ENCODE measurements around the gene AXIN1. TPM values are rescaled to one million over a fixed set of nuclear protein-coding genes. Genes with fewer than 3 reads are reported as not detected.

The AXIN1 gene
- total RNA-seq, 2 donors from 2014 or later: 31.2 to 35.2 TPM

DNA sequence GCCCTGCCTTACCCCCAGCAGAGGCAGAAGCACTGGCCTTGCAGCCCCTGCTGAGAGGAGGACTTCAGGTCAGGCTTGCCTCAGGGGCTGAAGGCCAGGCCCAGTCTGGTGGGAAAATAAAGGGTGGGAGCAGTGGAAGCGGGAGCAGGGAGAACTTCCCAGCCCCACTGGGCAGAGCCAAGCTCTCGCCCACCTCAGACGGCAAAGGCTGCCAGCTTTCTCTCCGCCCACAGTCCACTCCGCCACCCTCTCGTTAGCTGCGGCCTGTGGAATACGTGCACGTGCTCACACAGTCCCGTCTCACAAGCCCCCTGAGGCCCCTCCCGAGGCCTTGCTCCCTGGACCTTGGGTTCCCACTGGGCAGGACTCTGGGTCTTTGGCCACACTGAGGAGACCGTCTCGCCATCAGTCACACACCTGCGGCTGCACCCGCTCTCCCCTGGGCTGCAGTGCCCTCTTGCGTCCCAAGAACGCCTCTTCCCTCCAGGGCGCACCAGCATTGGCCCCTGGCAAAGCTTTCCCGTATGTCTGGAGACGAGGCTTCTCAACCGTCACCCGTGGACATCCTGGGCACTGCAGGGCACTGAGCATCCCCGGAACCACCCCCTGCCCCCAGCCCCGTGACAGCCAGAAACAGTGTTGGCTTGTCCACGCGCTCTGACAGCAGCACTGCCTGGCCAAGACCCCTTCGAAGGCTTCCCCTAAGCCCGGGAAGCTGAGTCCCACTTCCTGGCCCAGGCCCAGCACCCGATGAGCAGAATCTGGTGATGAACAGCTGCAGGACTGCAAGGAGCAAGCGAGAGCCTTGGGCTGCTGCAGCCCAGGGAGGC, 9.6 kb upstream of the AXIN1 start:
- intact Hi-C loops (cut with DNase I): loop anchor here (5.0 kb wide), 1 partner anchor 255 kb away; no protein-coding TSS in a partner anchor
- Histone ChIP-seq H3K9me3 (no peaks in the 10 kb centered on the region), H3K4me1 (replicated peaks) (no peaks in the 10 kb centered on the region), H3K27ac (no peak overlapping the region), H3K4me3 (no peak overlapping the region), H3K36me3 (no peaks in the 10 kb centered on the region), H3K27me3 (replicated peaks; ENCODE audit: insufficient read depth) (no peaks in the 10 kb centered on the region)
- TF ChIP-seq POLR2AphosphoS5 (IDR thresholded peaks at IDR 0.05) (peak; percentile 33), POLR2A (IDR thresholded peaks at IDR 0.05) (no peak)
- TF ChIP-seq, protein P1, sequence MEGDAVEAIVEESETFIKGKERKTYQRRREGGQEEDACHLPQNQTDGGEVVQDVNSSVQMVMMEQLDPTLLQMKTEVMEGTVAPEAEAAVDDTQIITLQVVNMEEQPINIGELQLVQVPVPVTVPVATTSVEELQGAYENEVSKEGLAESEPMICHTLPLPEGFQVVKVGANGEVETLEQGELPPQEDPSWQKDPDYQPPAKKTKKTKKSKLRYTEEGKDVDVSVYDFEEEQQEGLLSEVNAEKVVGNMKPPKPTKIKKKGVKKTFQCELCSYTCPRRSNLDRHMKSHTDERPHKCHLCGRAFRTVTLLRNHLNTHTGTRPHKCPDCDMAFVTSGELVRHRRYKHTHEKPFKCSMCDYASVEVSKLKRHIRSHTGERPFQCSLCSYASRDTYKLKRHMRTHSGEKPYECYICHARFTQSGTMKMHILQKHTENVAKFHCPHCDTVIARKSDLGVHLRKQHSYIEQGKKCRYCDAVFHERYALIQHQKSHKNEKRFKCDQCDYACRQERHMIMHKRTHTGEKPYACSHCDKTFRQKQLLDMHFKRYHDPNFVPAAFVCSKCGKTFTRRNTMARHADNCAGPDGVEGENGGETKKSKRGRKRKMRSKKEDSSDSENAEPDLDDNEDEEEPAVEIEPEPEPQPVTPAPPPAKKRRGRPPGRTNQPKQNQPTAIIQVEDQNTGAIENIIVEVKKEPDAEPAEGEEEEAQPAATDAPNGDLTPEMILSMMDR (IDR thresholded peaks at IDR 0.05): peak; percentile 51 to 91 (median 78)
- WGBS: 21% methylated on average over 30 of the region's 30 CpGs
- peak; percentile 80 for DNase-seq (ENCODE audit: low spot score)

- no peak overlapping the region for H3K4me3 ChIP-seq
- intact Hi-C loops (cut with DNase I): loop anchor here (5.0 kb wide), 1 partner anchor 254 kb away; no protein-coding TSS in a partner anchor
- H3K27ac ChIP-seq: no peak overlapping the region
- no peaks in the 10 kb centered on the region for H3K4me1 ChIP-seq (replicated peaks)
- no peak for TF ChIP-seq POLR2AphosphoS5 (IDR thresholded peaks at IDR 0.05)
- TF ChIP-seq, protein P1 (IDR thresholded peaks at IDR 0.05): no peak
- no peak for TF ChIP-seq POLR2A (IDR thresholded peaks at IDR 0.05)
- no peaks in the 10 kb centered on the region for H3K27me3 ChIP-seq (replicated peaks; ENCODE audit: insufficient read depth)
- 84% methylated on average over 27 of the region's 30 CpGs for WGBS
- no peak for DNase-seq (ENCODE audit: low spot score)
- H3K9me3 ChIP-seq: no peaks in the 10 kb centered on the region
- H3K36me3 ChIP-seq: no peaks in the 10 kb centered on the region
Measured at GRCh38 chr16:361341-361871, 8.9 kb upstream of the AXIN1 start.

DNA sequence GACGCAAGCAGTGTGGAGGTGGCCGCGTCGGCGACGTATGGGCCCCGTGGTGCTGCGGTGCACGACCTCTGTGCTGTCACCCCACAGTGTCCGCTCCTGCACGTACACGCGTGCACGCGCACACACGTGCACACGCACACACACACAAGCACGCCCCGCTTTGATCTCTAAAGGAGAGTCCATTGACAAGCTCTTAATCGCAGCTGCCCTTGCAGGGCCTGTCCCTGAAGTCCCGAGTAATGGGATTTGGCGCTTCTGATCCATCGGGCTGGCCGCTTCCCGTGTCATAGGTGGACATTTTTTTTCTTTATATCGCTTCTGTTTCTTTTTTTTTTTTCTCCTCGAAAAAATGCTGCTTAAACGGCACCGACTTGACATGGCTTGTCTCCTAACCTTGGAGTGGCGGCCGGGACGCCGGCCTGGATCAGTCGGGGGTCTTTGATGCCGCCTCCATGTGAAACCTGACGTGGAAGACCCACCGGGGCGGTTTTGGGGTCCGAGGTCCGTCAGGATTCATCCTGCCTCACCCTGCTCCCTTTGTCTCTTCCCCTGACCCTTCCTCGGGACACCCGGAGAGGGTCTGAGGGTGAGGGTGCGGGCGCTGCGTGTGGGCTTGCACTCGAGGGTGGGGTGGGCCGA, 8.3 kb upstream of the AXIN1 start:
- no peak for TF ChIP-seq POLR2AphosphoS5 (IDR thresholded peaks at IDR 0.05)
- TF ChIP-seq, protein P1 (IDR thresholded peaks at IDR 0.05): no peak
- TF ChIP-seq POLR2A (IDR thresholded peaks at IDR 0.05): no peak
- Histone ChIP-seq H3K27ac (no peak overlapping the region), H3K4me1 (replicated peaks) (no peaks in the 10 kb centered on the region), H3K27me3 (replicated peaks; ENCODE audit: insufficient read depth) (no peaks in the 10 kb centered on the region), H3K4me3 (no peak overlapping the region), H3K36me3 (no peaks in the 10 kb centered on the region), H3K9me3 (no peaks in the 10 kb centered on the region)
- no peak for DNase-seq (ENCODE audit: low spot score)
- intact Hi-C loops (cut with DNase I): loop anchor here (5.0 kb wide), 1 partner anchor 254 kb away; no protein-coding TSS in a partner anchor
- 88% methylated on average over 47 of the region's 47 CpGs for WGBS

- no peak overlapping the region for H3K4me3 ChIP-seq
- H3K36me3 ChIP-seq: no peaks in the 10 kb centered on the region
- H3K27ac ChIP-seq: no peak overlapping the region
- no peaks in the 10 kb centered on the region for H3K27me3 ChIP-seq (replicated peaks; ENCODE audit: insufficient read depth)
- no peak for TF ChIP-seq POLR2AphosphoS5 (IDR thresholded peaks at IDR 0.05)
- intact Hi-C loops (cut with DNase I): loop anchor here (5.0 kb wide), 1 partner anchor 253 kb away; no protein-coding TSS in a partner anchor
- WGBS: 87% methylated on average over 47 of the region's 47 CpGs
- no peaks in the 10 kb centered on the region for H3K9me3 ChIP-seq
- H3K4me1 ChIP-seq (replicated peaks): no peaks in the 10 kb centered on the region
- DNase-seq (ENCODE audit: low spot score): no peak
Measured at GRCh38 chr16:359871-360697, 7.6 kb upstream of the AXIN1 start.

Data from prostate gland (tissue), 2 donors.